MG63 (cell line): ENCODE measurements around the gene ZNF385D. TPM values are rescaled to one million over a fixed set of nuclear protein-coding genes. Genes with fewer than 3 reads are reported as not detected.

ENCODE experiments used
- DNase-seq: peaks from one replicate; pipeline ENCODE4 v3.0.0-alpha.2; 2020
- H3K27me3 ChIP-seq: fragments of 250-450 bp; sonication (Bioruptor Pico); 2 replicates; pipeline ENCODE4 v1.5.1; 2020; ENCODE audit warnings: mild to moderate bottlenecking, moderate library complexity
- H3K36me3 ChIP-seq: fragments of 250-450 bp; sonication (Bioruptor Pico); 2 replicates; pipeline ENCODE4 v1.5.1; 2020; ENCODE audit warnings: mild to moderate bottlenecking, moderate library complexity
- H3K4me3 ChIP-seq: fragments of 250-450 bp; sonication (Bioruptor Pico); 2 replicates; pipeline ENCODE4 v1.5.1; 2020; ENCODE audit warnings: mild to moderate bottlenecking, moderate library complexity
- H3K9me3 ChIP-seq: fragments of 250-450 bp; sonication (Bioruptor Pico); 2 replicates; pipeline ENCODE4 v1.5.1; 2020; ENCODE audit warnings: mild to moderate bottlenecking, moderate library complexity
- total RNA-seq: library from RNA; depleted of rRNA; stranded (reverse); fragments of >200 nt; shearing (Covaris generic); gene quantifications from 2 replicates; pipeline ENCODE4 v1.2.3, GENCODE V29; 2014; ENCODE audit warnings: low replicate concordance; rRNA removed

ZNF385D gene, protein sequence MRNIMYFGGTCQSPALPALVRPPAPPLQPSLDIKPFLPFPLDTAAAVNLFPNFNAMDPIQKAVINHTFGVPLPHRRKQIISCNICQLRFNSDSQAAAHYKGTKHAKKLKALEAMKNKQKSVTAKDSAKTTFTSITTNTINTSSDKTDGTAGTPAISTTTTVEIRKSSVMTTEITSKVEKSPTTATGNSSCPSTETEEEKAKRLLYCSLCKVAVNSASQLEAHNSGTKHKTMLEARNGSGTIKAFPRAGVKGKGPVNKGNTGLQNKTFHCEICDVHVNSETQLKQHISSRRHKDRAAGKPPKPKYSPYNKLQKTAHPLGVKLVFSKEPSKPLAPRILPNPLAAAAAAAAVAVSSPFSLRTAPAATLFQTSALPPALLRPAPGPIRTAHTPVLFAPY
- total RNA-seq, result 0.44 and 3.9 TPM in 2 replicates

DNA sequence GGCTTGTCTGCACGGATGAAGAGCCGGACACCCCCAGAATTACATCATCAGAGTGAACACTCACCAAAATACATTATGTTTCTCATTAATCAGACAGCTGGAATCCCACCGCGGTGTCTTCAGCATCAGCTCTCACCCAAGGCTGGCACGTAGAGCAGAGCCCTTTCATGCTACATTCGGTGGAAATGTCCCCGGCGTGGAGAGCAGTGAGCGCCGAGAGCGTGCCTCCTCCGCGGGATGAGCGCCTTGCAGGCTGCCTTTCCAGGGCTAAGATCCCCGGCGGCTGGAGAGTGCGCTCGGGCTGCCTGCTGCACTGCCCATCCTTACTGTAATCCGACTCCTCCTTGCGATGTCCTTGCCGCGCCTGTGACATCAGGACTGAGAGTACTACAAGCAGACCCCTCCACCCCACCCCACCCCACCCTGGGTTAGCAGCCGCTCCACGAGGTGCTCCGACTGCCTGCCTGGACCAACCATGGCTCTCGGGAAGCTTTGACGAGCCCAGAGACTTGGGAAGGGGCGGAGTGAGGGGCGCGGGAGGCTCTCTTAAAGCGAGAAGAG is at the start of gene ZNF385D:
TSS of gene ZNF385D (minus strand) at position 380 of the 561 bp plus-strand sequence. CDS start at position 86, 294 bp downstream.
- DNase-seq, result peak; percentile 49
- Histone ChIP-seq H3K27me3 (no peaks in the 10 kb centered on the region), H3K36me3 (no peaks in the 10 kb centered on the region), H3K4me3 (peak within 1 kb of the TSS; percentile 51), H3K9me3 (no peaks in the 10 kb centered on the region)

DNA sequence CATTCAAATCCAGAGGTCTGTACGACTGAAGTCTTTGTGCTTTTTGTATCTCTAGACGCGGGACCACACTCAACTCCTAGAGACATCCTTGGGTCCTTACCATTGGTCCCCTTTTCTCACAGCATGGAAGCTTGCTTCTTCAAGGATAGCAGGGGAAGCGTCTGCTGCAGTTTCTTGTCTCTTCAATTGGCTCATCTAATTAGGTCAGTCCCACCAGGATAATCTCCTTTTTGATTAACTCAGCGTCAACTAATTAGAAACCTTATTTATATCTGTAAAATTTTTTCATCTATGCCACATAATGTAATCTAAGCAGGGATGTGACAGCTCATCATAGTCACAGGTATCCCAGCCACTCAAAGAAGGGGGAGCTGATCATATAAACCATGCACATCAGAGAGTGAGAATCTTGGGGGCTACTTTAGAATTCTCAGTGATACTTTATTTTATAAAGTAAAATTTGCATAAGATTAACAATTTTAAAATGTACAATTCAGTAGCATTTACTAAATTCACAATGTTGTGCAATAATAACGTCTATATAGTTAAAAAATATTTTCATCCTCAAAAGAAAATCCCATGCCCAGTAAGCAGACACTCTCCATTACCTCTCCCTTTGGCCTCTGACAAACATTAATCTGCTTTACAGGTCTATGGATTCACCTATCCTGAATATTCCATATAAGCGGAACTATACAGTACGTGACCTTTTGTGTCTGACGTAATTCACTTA is 47.5 kb upstream of the ZNF385D start:
- no peak for DNase-seq
- no peak overlapping the region for H3K4me3 ChIP-seq
- no peaks in the 10 kb centered on the region for H3K36me3 ChIP-seq
- H3K9me3 ChIP-seq, result 0 out of 2 replicates have a peak, but pooled peaks cover 2% of the 10 kb centered on the region
- H3K27me3 ChIP-seq, result no peaks in the 10 kb centered on the region

DNA sequence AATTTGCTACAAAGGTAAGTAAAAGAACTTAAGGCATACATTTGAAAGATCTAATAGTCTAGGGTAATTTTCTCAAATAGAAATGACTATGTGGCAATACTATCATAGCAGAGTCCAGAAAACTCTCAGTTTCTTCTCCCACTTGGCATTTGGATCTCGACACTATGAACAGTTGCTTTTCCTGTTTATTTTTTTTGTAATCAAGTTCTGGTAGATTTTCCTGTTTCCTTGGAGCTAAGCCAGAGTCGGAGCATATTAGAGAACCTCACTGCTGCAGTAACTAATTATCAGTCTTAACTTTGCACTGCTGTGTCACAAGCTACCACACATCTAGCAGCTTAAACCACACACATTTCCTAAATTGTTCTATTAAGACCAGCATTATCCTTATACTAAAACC is 44.9 kb upstream of the ZNF385D start:
- Histone ChIP-seq H3K36me3 (no peaks in the 10 kb centered on the region), H3K4me3 (no peak overlapping the region), H3K27me3 (no peaks in the 10 kb centered on the region), H3K9me3 (0 out of 2 replicates have a peak, but pooled peaks cover 2% of the 10 kb centered on the region)
- no peak for DNase-seq

DNA sequence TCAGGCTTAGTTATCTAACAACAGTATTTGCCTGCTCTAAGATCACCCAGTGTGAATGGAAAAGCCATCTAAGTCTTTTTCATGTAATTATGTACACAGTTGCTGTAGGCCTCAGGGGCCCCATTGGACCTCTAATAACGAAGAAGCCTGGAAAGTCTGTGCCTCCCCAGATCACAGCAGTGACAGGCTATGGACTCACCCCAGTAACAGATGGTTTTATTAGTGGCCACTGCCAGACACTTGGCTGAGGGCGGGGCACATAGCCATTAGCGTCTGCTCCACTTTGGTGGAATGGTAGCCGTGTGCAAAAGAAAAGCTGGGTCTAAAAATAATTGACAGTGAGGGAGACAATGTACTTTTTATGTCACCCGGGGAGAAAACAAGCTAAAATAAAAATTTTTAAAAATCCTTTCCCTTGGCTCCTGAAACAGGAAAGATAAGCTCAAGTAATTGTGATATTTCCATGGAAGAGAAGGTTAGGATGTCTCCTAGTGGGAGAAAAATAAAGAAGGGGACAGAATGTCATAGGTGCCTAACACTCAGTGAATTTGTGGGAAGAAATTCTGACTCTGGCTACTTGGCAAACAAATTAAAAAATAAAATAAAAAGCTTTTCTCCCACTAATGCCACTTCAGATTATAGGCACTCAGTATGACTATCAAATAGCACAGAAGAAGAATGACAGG is 44.3 kb upstream of the ZNF385D start:
- H3K9me3 ChIP-seq, result no peaks in the 10 kb centered on the region
- H3K27me3 ChIP-seq, result no peaks in the 10 kb centered on the region
- no peak for DNase-seq
- H3K4me3 ChIP-seq, result no peak overlapping the region
- H3K36me3 ChIP-seq, result no peaks in the 10 kb centered on the region

DNA sequence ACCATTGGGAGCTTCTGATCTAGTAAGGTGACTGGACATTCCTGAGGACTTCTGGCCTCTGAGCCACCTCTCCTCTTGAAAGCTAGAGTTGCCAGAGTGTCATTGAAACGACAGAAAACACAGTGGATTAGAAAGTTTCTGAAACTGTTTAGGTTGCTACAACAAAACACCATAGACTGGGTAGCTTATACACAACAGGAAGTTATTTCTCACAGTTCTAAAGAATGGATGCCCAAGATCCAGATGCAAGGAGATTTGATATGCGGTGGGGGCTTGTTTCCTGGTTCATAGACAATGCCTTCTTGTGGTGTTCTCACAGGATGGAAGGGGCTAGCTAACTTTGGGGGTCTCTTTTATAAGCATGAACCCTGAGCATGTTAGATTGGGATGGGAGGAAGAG is 43.3 kb upstream of the ZNF385D start:
- Histone ChIP-seq H3K27me3 (no peaks in the 10 kb centered on the region), H3K9me3 (no peaks in the 10 kb centered on the region), H3K36me3 (no peaks in the 10 kb centered on the region), H3K4me3 (no peak overlapping the region)
- no peak for DNase-seq

DNA sequence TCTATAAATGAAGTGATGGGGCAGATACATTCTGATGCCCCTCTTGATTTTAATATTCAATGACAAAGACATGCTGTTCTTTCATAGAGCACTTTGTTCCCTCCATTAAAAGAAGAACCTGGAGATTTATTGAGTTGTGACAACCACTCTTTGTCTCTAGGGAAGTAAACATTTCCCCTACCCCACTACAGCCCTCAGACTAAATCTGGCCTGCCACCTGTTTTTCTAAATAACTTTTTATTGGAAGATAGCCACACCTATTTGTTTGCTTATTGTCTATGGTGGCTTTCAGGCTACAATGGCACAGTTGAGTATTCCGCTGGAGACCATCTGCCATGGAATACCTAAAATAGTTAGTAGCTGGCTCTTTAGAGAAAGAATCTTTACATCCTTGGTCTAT is 41.2 kb upstream of the ZNF385D start:
- Histone ChIP-seq H3K9me3 (no peaks in the 10 kb centered on the region), H3K4me3 (no peak overlapping the region), H3K27me3 (no peaks in the 10 kb centered on the region), H3K36me3 (no peaks in the 10 kb centered on the region)
- DNase-seq, result no peak

DNA sequence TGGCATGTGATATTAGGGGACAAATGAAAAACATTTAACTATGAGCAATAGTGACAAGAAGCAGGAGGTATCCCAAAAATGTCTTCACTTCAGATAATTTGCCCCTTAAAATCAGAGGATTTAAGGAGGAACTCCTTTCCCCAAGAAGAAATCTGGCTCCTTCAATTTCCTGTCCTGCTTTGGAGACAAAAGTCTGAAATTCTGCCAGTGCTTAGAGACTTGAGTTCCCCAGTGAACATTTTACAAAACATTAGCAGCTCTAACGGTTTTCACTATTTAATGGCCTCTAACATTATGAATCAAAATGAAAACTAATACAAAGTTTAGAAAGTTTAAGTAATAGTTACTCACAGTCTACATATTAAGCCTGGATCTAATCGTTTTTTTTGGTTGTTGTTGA is 40.3 kb upstream of the ZNF385D start:
- no peaks in the 10 kb centered on the region for H3K36me3 ChIP-seq
- H3K27me3 ChIP-seq, result no peaks in the 10 kb centered on the region
- no peak for DNase-seq
- no peak overlapping the region for H3K4me3 ChIP-seq
- H3K9me3 ChIP-seq, result no peaks in the 10 kb centered on the region

DNA sequence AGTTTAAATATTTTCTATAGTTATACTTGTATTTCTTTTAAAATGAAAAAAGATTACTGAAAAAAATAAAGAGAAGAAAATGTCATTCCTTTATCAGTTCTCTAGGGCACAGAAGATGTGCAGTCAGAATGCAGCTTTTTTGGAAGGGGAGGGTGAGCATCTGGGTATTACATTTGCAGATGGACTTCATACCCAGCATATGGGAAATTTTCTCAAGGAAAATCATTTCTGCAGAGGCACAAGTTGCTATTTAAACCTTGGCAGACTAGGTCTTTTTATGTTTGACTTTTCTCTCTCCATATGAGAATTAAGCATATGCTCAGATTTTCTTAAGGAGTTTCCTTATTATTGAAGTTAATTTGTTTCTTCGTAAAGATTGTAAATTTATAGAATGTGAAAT is 39.5 kb upstream of the ZNF385D start:
- Histone ChIP-seq H3K36me3 (no peaks in the 10 kb centered on the region), H3K4me3 (no peak overlapping the region), H3K9me3 (no peaks in the 10 kb centered on the region), H3K27me3 (no peaks in the 10 kb centered on the region)
- DNase-seq, result no peak

DNA sequence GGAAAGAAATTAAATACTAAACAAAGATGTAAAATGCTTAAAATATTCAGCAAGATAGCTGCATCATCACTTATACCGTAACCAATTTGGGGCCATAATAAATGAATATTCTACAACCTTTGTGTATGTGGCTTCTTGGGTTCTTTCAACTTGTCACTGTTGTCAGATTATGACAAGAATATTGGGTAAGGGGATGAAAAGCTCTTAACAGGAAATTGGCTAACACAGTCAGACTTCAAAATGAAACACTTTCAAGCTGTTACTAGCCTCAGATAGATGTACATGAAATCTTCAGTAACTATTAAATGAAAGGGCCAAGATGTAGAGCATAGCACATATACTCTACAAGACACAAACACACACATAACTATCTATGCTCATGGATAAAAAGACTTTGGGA is 38.7 kb upstream of the ZNF385D start:
- Histone ChIP-seq H3K36me3 (no peaks in the 10 kb centered on the region), H3K27me3 (no peaks in the 10 kb centered on the region), H3K9me3 (no peaks in the 10 kb centered on the region), H3K4me3 (no peak overlapping the region)
- DNase-seq, result no peak

DNA sequence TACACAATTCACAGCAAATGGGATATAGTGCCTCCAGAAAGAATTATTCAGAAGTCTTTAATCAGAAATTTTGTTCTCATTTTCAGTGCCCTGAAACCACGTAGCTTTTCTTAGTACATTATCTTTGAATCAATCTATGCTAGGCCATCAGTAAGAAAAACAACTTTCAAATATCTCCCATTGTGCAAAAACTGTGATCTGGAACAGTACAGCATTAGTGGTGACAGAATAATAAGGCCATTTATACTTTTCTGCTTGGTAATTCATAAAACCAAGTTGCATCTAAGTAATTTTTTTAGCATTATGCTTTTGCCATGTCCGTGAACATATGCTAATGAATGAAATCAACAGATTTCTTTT is 35.4 kb upstream of the ZNF385D start:
- no peaks in the 10 kb centered on the region for H3K36me3 ChIP-seq
- DNase-seq, result no peak
- H3K27me3 ChIP-seq, result no peaks in the 10 kb centered on the region
- no peaks in the 10 kb centered on the region for H3K9me3 ChIP-seq
- H3K4me3 ChIP-seq, result no peak overlapping the region

DNA sequence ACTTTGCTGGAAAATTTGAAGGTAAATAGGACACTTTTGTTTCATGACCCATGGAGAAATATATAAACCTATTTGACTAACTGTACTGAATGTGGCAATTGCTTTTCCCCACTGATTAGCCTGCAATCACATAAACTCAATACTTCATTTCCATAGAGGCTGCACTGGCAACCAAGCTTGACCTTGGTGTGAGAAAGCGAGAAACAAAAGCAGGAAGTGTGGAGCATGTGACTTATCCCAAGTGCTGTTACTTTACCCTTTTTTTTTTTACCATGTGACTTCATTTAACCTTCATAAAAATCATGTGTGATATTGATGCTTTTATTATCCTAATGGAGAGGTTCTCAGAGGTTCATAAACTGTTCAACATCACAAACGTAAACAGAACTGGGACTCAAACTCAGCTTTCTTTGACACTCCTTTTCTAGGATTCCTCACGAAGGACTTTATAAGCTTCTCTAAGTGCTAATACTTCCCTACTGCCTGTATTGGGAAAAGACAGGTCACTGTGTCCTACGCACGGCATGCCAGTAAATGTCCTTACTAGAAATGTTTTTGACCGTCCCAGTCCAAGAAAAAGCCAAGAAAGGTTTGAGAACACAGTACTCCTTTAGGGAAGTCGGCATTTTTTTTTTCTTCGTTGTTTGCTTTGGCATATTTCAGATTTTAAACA is 34.9 kb upstream of the ZNF385D start:
- Histone ChIP-seq H3K9me3 (no peaks in the 10 kb centered on the region), H3K27me3 (no peaks in the 10 kb centered on the region), H3K4me3 (no peak overlapping the region), H3K36me3 (no peaks in the 10 kb centered on the region)
- DNase-seq, result no peak

DNA sequence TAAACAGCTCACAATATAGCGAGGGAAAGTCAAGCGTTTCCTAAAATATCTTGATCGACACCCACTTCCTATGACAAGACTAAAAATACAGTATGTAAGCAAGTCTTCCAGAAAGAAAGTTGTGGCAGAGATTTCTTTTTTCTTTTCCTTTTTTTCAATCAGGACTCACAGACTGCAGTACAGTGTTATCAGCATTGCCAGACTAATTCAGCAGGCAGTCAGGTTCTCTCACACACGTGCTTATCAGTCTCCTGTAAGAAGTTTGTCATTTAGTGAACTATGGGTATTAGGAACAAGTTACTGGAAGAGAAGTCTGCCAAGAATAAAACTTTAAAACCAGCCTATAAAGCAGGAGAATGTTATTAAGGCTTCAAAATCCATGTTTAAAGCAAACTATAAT is 32.8 kb upstream of the ZNF385D start:
- no peak for DNase-seq
- Histone ChIP-seq H3K36me3 (no peaks in the 10 kb centered on the region), H3K27me3 (no peaks in the 10 kb centered on the region), H3K4me3 (no peak overlapping the region), H3K9me3 (no peaks in the 10 kb centered on the region)

DNA sequence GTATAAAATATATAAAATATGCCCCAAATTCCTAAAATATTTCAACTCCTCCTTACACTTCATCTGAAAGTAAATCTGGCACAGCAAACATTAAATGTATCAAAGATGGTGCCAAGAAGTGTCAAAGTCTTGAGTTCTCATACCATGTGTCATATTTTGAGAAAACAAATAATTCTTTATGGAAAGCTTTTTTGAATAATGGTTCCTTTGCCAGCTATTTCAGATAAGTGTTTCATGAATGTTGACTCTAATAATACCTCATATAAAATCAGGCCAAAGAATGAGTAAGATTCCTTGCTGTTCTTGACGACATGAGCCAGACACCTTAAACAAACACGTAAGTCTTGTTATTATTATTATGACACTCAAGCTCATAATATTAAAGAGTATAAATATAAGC is 30.3 kb upstream of the ZNF385D start:
- DNase-seq, result no peak
- Histone ChIP-seq H3K27me3 (no peaks in the 10 kb centered on the region), H3K9me3 (no peaks in the 10 kb centered on the region), H3K36me3 (no peaks in the 10 kb centered on the region), H3K4me3 (no peak overlapping the region)

DNA sequence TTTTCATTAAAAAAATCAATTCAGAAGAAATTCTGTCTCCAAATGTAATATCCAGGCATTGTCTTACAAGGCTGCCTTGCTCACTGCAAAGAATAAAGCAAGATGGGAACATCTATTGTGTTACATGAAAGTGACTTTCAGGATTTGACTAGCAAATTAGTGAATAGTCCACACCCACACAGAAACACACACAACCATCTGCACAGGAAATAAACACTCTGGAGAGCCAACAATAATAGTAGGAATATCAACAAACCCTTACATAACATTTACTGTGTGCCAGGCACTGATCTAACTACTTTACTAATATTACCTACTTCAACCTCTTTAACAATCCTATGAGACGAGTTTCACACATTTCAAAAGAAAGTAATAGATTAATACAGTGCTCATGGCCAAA is 28.9 kb upstream of the ZNF385D start:
- Histone ChIP-seq H3K4me3 (no peak overlapping the region), H3K9me3 (no peaks in the 10 kb centered on the region), H3K27me3 (no peaks in the 10 kb centered on the region), H3K36me3 (no peaks in the 10 kb centered on the region)
- DNase-seq, result no peak

DNA sequence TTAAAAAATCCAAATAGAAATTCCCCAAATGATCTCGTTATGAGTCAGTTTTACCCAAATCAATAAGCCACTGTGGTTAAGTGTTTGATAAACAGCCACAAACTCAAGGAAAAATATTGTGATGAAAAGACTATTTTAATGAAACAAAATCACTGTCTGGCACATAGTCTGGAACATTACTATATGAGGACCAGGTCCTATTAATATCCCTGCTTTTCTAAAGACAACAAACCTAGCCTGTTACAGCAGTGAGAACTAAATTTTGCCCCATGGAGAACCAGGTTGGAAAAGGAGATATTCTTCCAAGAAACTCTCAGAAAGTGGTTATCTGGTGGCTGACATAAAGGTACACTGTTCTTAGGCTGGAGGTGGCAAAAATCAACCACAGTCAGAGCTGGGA is 27.7 kb upstream of the ZNF385D start:
- no peak overlapping the region for H3K4me3 ChIP-seq
- no peaks in the 10 kb centered on the region for H3K36me3 ChIP-seq
- DNase-seq, result no peak
- H3K9me3 ChIP-seq, result no peaks in the 10 kb centered on the region
- no peaks in the 10 kb centered on the region for H3K27me3 ChIP-seq

DNA sequence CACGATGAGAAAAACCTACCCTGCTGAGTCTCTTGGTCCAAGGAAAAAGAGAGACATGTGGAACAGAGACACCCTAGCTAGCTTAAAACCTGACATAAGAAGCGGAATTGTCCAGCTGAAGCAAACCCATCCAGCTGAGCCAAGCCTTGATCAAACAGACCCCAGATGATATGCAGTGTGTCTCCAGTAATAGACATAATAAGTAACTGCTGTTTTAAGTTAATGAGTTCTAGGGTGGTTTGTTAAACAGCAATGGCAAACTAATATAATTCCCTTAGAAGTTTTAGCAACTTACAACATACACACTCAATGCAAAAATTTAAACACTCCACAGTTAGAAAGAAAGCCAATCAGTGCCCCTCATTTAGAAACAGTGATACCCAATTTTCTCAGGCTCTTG is 26.8 kb upstream of the ZNF385D start:
- Histone ChIP-seq H3K27me3 (no peaks in the 10 kb centered on the region), H3K9me3 (no peaks in the 10 kb centered on the region), H3K36me3 (no peaks in the 10 kb centered on the region), H3K4me3 (no peak overlapping the region)
- no peak for DNase-seq

DNA sequence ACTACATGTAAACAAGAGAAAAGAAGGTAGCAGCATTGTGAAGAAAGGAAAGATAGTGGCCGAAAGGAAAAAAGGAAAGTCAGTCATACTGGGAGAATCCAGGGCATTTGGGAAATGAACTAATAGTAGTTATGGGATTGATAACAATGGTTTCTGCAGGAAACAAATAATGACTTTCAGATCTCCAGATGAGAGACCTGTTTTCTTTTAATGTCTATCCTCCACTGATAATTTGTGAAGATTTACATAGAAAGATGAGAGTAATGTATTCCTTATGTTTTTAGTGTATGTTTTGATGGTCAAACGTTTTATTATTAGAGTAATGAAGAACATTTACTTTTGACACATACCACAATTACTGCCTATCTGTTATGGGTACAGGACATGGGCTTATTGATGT is 15.0 kb upstream of the ZNF385D start:
- Histone ChIP-seq H3K4me3 (no peak overlapping the region), H3K9me3 (no peaks in the 10 kb centered on the region), H3K36me3 (no peaks in the 10 kb centered on the region), H3K27me3 (no peaks in the 10 kb centered on the region)
- DNase-seq, result no peak
